Heart right ventricle (tissue), 16 donors: ENCODE measurements around the gene RNF175. TPM values are rescaled to one million over a fixed set of nuclear protein-coding genes. Genes with fewer than 3 reads are reported as not detected.
A peak's percentile ranks its signal among the peaks of the same experiment; 100 is the strongest.

ENCODE experiments used
- ATAC-seq, 8 donors: fragments of 200-7000 bp; cut with Tn5 transposase; one replicate each; pipeline ENCODE4 v1.9.1; 2020; ENCODE audit warnings: mild to moderate bottlenecking in 8 of 8, moderate library complexity in 8 of 8, moderate number of reproducible peaks in 1 of 8
- DNase-seq, 2 donors: peaks; one replicate each; pipeline ENCODE4 v3.0.0-alpha.2; 2020
- H3K27ac ChIP-seq, 10 donors: fragments of 200-600 bp; sonication (generic) in 2 of 10; one replicate each; pipeline versions ENCODE4 v1.5.0 to v1.8.0; 2020 to 2022; ENCODE audit warnings: mild to moderate bottlenecking in 3 of 10
- H3K27me3 ChIP-seq, 7 donors: fragments of 200-600 bp; one replicate each; pipeline ENCODE4 v1.8.0; 2021 to 2022; ENCODE audit warnings: mild to moderate bottlenecking in 2 of 7
- H3K36me3 ChIP-seq, 9 donors: fragments of 200-600 bp; sonication (generic) in 1 of 9; one replicate each; pipeline versions ENCODE4 v1.5.0 to v1.8.0; 2020 to 2022; ENCODE audit warnings: mild to moderate bottlenecking in 2 of 9
- H3K4me1 ChIP-seq, 9 donors: fragments of 200-600 bp; sonication (generic) in 1 of 9; one replicate each; pipeline versions ENCODE4 v1.5.0 to v1.8.0; 2020 to 2022; ENCODE audit warnings: mild to moderate bottlenecking in 4 of 9
- H3K4me3 ChIP-seq, 10 donors: fragments of 200-600 bp; sonication (generic) in 2 of 10; one replicate each; pipeline versions ENCODE4 v1.5.0 to v1.8.0; 2020 to 2022; ENCODE audit warnings: mild to moderate bottlenecking in 7 of 10, moderate library complexity in 2 of 10
- H3K9me3 ChIP-seq, 11 donors: fragments of 200-600 bp in 10 of 11; sonication (generic) in 2 of 11; one replicate each; pipeline versions ENCODE4 v1.5.0 to v1.8.0; 2013 to 2022; ENCODE audit warnings: mild to moderate bottlenecking in 2 of 11, control low read depth in 1 of 11, moderate library complexity in 1 of 11
- WGBS, 2 donors: extraction: QIAGEN DNeasy Blood & Tissue Kit; methylation state at CpG; one replicate each; pipeline ENCODE4 v1.1.7; 2013; ENCODE audit warnings: inconsistent platforms in 1 of 2; 5-methylcytosine and 5-hydroxymethylcytosine counted together
- intact Hi-C, 10 donors: fragments of 100-400 bp; cut with DNase I; formaldehyde crosslinking; loops; one replicate each; pipeline versions ENCODE4 v1.11.1 to v1.14.2; 2022
- polyA plus RNA-seq, 2 donors: library from polyadenylated mRNA; stranded (reverse); fragments of 200-250 nt; gene quantifications; one replicate each; pipeline ENCODE4 v1.2.3, GENCODE V29; 2013
- total RNA-seq, 10 donors: library from RNA; stranded (reverse); fragmentation: NEBNext Ultra II Directional in 3 of 10; extraction: Animal tissue kit (Norgen Biotek cat#: 25700) in 3 of 10; gene quantifications; one replicate each; pipeline versions ENCODE4 v1.2.1 to v1.2.4, GENCODE V29; 2021 to 2023
- TF ChIP-seq, protein P1 (sequence below), 9 donors: fragments of 200-600 bp; sonication (generic) in 2 of 9; IDR thresholded peaks; one replicate each; pipeline versions ENCODE4 v1.5.0 to v1.8.0; 2021 to 2022; ENCODE audit warnings: antibody characterized with exemption in 9 of 9, mild to moderate bottlenecking in 5 of 9, moderate library complexity in 1 of 9
- donor health status: Arrhythmogenic right ventricular cardiomyopathy.
- donor health status: ischemic (EF 13 %, LVEDD 7.1; RV severe dilation, severe dysfunction).
- donor health status: healthy with polysubstance abuse.
- donor health status: DM: no; HTN: yes; CAD: no.
- donor health status: DM: no; HTN: no; CAD: no.
- donor health status: ischemic (EF 25% LVEDD 6.9; RV normal size, moderate dysfunction).
- donor health status: ischemic (EF 25% LVEDD 5.7; RV mildly dilated, moderate dysfunction).
- donor health status: healthy.
- donor health status: DM: yes; HTN: yes; CAD: no.
- donor health status: Ischemic cardiomyopathy.
- donor health status: ischemic (EF 35%, LVEDD 5.7; RV mildly dilated, moderate dysfunction).
- donor health status: nonischemic (EF 11% LVEDD 7.7; RV severe dilation, severe dysfunction).
- donor health status: DM: yes; HTN: yes; CAD: no.
- donor health status: PGD.
- donor health status: ischemic (EF 29% LVEDD 5.4; RV normal size, mild dysfunction).
- donor health status: nonischemic (EF 23%, LVEDD 6.1; RV moderate dilation, normal function).

Gene RNF175
- total and polyA plus RNA-seq, 12 donors: 0.13 to 1.3 (median 0.50) TPM; not detected in 2

DNA sequence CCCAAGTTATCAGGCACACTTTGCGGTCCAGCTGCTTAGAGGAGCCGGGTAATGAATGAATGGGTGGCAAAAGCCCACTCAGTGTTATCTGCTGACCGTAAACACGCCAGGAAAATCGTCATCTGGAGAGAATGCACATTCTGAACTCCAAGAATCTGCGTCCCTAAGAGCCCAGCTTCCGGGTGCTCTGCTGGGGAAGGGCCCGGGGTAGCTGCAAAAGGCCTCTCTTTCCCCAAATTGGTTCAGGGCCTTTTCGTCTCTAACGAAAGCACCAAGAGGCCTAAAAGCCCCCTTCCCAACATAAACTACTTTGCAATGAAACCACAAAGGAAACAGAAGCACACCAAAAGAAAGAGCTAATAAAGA, 30.7 kb upstream of the RNF175 start:
- intact Hi-C loops: loop anchor here in 2 of 10 donors (10.0 kb wide), 2 partner anchors 224 to 234 kb away; no protein-coding TSS in a partner anchor
- 55 to 60% methylated on average over 10 of the region's 10 CpGs for WGBS, 2 donors
- DNase-seq (no peak), ATAC-seq (no peak)
- peaks cover 4 to 44% (median 32%) of the 10 kb centered on the region in 9 donors for H3K4me1 ChIP-seq
- TF ChIP-seq, protein P1, sequence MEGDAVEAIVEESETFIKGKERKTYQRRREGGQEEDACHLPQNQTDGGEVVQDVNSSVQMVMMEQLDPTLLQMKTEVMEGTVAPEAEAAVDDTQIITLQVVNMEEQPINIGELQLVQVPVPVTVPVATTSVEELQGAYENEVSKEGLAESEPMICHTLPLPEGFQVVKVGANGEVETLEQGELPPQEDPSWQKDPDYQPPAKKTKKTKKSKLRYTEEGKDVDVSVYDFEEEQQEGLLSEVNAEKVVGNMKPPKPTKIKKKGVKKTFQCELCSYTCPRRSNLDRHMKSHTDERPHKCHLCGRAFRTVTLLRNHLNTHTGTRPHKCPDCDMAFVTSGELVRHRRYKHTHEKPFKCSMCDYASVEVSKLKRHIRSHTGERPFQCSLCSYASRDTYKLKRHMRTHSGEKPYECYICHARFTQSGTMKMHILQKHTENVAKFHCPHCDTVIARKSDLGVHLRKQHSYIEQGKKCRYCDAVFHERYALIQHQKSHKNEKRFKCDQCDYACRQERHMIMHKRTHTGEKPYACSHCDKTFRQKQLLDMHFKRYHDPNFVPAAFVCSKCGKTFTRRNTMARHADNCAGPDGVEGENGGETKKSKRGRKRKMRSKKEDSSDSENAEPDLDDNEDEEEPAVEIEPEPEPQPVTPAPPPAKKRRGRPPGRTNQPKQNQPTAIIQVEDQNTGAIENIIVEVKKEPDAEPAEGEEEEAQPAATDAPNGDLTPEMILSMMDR (IDR thresholded peaks at IDR 0.05): no peak
- H3K36me3 ChIP-seq: no peaks in the 10 kb centered on the region
- H3K4me3 ChIP-seq: peak overlapping the region in 6 of 10 donors; percentile 5 to 31 (median 26)
- no peak overlapping the region for H3K27ac ChIP-seq
- no peaks in the 10 kb centered on the region for H3K9me3 ChIP-seq
- H3K27me3 ChIP-seq: peaks cover 39 to 100% (median 96%) of the 10 kb centered on the region in 7 donors

DNA sequence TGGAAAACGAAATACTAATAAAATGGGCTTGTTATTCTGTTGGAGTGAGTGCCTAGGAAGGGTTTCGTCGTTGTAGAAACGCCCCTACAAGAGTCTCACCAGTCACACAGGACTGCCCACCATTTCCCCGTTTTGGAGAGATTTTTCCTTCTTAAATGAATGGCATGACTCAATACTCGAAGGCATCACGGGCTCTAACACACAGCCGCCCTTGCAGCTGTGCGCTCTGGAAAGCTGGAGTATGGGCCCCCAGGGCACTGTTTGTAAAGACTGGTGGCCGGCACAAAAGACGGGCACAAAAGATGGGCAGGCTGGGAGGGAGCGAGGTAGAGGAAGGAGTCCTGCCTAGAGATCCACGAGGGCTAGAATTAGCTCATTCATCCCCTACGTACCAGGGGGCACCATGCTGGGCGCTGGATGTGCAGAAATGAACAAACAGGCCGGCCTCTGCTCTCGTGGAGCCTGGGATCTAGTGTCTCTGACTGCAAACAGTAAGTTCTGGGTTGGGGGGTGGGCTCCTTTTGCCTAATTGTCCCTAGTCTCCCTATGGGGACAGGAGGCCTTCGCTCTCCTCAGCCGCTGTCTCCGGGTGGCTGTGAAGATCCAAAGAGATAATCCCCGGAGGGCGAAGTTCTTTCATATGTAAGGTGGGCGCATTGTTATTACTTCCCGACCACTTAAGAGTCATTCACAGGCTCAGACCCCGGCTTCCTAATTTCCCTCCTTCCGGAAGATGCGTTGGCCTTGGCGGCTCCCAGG, 30.1 kb upstream of the RNF175 start:
- intact Hi-C loops: loop anchor here in 6 of 10 donors (5.0 to 10.0 kb wide), 5 partner anchors 225 to 715 kb away; no protein-coding TSS in a partner anchor
- Histone ChIP-seq H3K36me3 (no peaks in the 10 kb centered on the region), H3K27me3 (peaks cover 39 to 100% (median 96%) of the 10 kb centered on the region in 7 donors), H3K4me1 (peaks cover 4 to 44% (median 32%) of the 10 kb centered on the region in 9 donors), H3K9me3 (no peaks in the 10 kb centered on the region), H3K4me3 (no peak overlapping the region), H3K27ac (no peak overlapping the region)
- 41 to 52% methylated on average over 28 of the region's 28 CpGs for WGBS, 2 donors
- TF ChIP-seq, protein P1 (IDR thresholded peaks at IDR 0.05): no peak
- no peak for ATAC-seq
- DNase-seq: no peak

DNA sequence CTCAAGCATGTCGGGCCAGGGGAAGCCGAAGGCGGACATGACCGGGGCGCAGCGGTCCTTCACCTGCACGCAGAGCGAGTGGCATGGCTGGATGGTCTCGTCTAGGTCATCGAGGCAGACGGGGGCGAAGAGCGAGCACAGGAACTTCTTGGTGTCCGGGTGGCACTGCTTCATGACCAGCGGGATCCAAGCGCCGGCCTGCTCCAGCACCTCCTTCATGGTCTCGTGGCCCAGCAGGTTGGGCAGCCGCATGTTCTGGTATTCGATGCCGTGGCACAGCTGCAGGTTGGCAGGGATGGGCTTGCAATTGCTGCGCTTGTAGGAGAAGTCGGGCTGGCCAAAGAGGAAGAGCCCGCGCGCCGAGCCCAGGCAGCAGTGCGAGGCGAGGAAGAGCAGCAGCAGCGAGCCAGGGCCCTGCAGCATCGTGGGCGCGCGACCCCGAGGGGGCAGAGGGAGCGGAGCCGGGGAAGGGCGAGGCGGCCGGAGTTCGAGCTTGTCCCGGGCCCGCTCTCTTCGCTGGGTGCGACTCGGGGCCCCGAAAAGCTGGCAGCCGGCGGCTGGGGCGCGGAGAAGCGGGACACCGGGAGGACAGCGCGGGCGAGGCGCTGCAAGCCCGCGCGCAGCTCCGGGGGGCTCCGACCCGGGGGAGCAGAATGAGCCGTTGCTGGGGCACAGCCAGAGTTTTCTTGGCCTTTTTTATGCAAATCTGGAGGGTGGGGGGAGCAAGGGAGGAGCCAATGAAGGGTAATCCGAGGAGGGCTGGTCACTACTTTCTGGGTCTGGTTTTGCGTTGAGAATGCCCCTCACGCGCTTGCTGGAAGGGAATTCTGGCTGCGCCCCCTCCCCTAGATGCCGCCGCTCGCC, 28.8 kb upstream of the RNF175 start, which contains the start of gene SFRP2:
SFRP2 (minus strand) TSS at position 671 of the 864 bp plus-strand sequence; CDS start at position 423, 248 bp downstream.
- H3K9me3 ChIP-seq: no peaks in the 10 kb centered on the region
- no peak for DNase-seq
- TF ChIP-seq, protein P1 (IDR thresholded peaks at IDR 0.05): no peak
- no peak within 1 kb of the TSS for H3K27ac ChIP-seq
- peaks cover 39 to 100% (median 96%) of the 10 kb centered on the region in 7 donors for H3K27me3 ChIP-seq
- no peak for ATAC-seq
- intact Hi-C loops: loop anchor here in 5 of 10 donors (5.0 to 10.0 kb wide), 3 partner anchors 229 to 716 kb away; no protein-coding TSS in a partner anchor
- H3K4me3 ChIP-seq: peak within 1 kb of the TSS in 8 of 10 donors; percentile 10 to 43 (median 30)
- H3K36me3 ChIP-seq: no peaks in the 10 kb centered on the region
- H3K4me1 ChIP-seq: peaks cover 4 to 44% (median 32%) of the 10 kb centered on the region in 9 donors
- WGBS, 2 donors: 1 to 2% methylated on average over 72 of the region's 72 CpGs

DNA sequence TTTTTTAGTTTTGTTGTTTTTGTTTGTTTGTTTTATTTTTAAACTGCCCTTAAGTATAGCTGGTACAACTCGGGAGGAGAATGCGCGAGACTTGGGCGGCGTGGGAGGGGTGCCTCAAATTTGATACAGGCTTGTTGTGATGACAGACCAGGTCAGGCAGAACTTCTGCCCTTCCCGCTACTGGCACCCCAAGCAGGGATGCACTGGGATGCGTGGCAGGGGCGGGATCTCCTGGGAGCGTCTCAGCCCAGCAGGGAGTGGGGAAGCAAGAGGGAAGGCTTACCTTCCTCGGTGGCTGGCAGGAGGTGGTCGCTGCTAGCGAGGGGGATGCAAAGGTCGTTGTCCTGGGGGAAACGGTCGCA, 28.2 kb upstream of the RNF175 start:
- intact Hi-C loops: loop anchor here in 5 of 10 donors (5.0 to 10.0 kb wide), 3 partner anchors 229 to 717 kb away; no protein-coding TSS in a partner anchor
- no peak overlapping the region for H3K27ac ChIP-seq
- ATAC-seq: no peak
- WGBS, 2 donors: 9 to 12% methylated on average over 15 of the region's 15 CpGs
- DNase-seq: no peak
- H3K4me3 ChIP-seq: no peak overlapping the region
- H3K4me1 ChIP-seq: peaks cover 4 to 44% (median 32%) of the 10 kb centered on the region in 9 donors
- TF ChIP-seq, protein P1 (IDR thresholded peaks at IDR 0.05): no peak
- no peaks in the 10 kb centered on the region for H3K36me3 ChIP-seq
- no peaks in the 10 kb centered on the region for H3K9me3 ChIP-seq
- peaks cover 38 to 100% (median 93%) of the 10 kb centered on the region in 7 donors for H3K27me3 ChIP-seq
